ENCODE measurements around the gene IP6K2. TPM values are rescaled to one million over a fixed set of nuclear protein-coding genes. Genes with fewer than 3 reads are reported as not detected.

The IP6K2 gene
- total and polyA plus RNA-seq, 12 donors, result 44.9 to 185 (median 106) TPM

DNA sequence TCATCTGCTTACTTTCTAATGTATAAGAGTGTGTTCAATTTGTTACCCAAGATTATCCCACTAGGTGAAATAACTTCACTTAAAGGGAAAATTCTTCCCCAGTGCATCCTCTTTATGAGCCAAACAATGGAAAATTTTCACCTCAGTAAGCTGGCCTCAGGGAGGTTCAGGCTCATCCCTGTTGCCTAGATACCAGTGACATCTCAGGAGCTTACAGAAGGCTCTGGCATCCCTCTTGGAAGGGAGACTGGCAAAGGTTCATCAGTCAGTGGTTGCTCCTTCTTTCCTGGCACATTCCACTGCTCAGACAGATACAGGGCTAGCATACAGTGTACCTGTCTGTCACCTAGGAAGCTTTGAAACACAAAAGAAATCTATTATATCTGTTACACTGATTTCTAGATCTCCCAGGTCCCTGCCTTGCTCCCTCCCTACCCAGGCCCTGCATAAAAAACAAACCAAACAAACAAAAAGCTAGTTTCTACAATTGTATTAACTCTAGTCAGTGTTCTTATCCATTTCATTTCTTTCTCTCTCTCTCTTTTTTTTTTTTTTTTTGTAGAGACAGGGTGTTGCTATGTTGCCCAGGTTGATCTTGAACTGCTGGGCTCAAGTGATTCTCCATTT is 1.7 kb downstream of the IP6K2 start:
- peak overlapping the region in 3 of 5 donors; percentile 36 to 91 (median 81) for H3K27ac ChIP-seq
- DNase-seq, result peak; percentile 47 to 80 (median 65)
- peaks cover 13 to 48% of the 10 kb centered on the region in 2 donors for H3K4me1 ChIP-seq (replicated peaks in 1 of 2)
- no peaks in the 10 kb centered on the region for H3K9me3 ChIP-seq (replicated peaks in 1 of 3)
- H3K36me3 ChIP-seq (replicated peaks in 1 of 2), result peaks cover 0 to 41% of the 10 kb centered on the region in 2 donors
- TF ChIP-seq, protein P1, sequence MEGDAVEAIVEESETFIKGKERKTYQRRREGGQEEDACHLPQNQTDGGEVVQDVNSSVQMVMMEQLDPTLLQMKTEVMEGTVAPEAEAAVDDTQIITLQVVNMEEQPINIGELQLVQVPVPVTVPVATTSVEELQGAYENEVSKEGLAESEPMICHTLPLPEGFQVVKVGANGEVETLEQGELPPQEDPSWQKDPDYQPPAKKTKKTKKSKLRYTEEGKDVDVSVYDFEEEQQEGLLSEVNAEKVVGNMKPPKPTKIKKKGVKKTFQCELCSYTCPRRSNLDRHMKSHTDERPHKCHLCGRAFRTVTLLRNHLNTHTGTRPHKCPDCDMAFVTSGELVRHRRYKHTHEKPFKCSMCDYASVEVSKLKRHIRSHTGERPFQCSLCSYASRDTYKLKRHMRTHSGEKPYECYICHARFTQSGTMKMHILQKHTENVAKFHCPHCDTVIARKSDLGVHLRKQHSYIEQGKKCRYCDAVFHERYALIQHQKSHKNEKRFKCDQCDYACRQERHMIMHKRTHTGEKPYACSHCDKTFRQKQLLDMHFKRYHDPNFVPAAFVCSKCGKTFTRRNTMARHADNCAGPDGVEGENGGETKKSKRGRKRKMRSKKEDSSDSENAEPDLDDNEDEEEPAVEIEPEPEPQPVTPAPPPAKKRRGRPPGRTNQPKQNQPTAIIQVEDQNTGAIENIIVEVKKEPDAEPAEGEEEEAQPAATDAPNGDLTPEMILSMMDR (IDR thresholded peaks at IDR 0.05), result no peak
- peak in 1 of 2 donors; percentile 64 for TF ChIP-seq POLR2A (IDR thresholded peaks at IDR 0.05)
- intact Hi-C loops (cut with DNase I), result no loop called here
- H3K4me3 ChIP-seq, result peak overlapping the region in 1 of 4 donors; percentile 70
- H3K27me3 ChIP-seq, result no peaks in the 10 kb centered on the region

DNA sequence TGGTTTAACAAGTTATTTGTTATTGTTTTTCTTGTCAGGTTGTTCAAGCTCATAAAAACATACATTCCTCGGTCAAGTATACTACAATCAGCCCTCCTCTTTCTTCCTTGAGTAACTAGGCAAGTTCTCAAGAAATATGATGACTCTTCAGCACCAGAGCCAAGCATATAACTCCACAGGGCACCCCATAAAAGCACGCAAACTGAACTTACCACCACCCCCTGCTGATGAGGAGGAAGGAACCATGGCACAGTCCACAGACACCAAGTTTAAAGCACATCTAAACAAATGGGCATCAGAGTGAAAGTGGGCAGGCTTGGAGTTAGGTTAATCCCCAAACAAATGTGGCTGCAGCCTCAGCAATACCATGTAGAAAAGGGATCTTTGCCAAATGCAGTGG is 5.3 kb downstream of the IP6K2 start:
- no peaks in the 10 kb centered on the region for H3K27me3 ChIP-seq
- intact Hi-C loops (cut with DNase I), result no loop called here
- peaks cover 18 to 72% of the 10 kb centered on the region in 2 donors for H3K4me1 ChIP-seq (replicated peaks in 1 of 2)
- no peak overlapping the region for H3K27ac ChIP-seq
- TF ChIP-seq, protein P1 (IDR thresholded peaks at IDR 0.05), result no peak
- no peak for TF ChIP-seq POLR2A (IDR thresholded peaks at IDR 0.05)
- peaks cover 0 to 69% of the 10 kb centered on the region in 2 donors for H3K36me3 ChIP-seq (replicated peaks in 1 of 2)
- no peak overlapping the region for H3K4me3 ChIP-seq
- H3K9me3 ChIP-seq (replicated peaks in 1 of 3), result no peaks in the 10 kb centered on the region
- 80 to 90% (median 88%) methylated on average over 2 of the region's 2 CpGs for WGBS, 4 donors
- DNase-seq, result no peak

DNA sequence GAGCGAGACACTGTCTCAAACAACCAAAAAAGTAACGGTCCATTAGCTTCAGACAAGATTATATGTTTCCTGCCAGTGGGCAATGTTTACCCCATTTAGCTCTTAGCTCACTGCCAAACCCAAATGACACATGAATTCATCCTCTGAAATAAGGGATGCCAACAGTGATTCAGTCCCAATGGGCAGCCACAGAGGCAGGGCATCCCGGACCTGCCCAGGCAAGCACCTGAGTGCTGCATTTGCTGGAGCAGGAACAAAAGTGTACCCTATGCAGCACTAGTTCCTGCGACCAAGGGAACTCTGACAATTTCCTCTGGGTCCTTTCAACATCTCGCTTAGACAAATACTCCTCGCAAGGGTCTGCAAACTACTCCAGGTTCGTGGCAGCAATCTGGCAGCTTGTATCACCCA is 8.0 kb downstream of the IP6K2 start:
- Histone ChIP-seq H3K27me3 (no peaks in the 10 kb centered on the region), H3K9me3 (replicated peaks in 1 of 3) (no peaks in the 10 kb centered on the region), H3K36me3 (replicated peaks in 1 of 2) (peaks cover 0 to 59% of the 10 kb centered on the region in 2 donors), H3K27ac (peak overlapping the region in 3 of 5 donors; percentile 13 to 79 (median 35)), H3K4me1 (replicated peaks in 1 of 2) (peaks cover 13 to 56% of the 10 kb centered on the region in 2 donors), H3K4me3 (no peak overlapping the region)
- no peak for DNase-seq
- intact Hi-C loops (cut with DNase I), result no loop called here
- WGBS, 4 donors, result 65 to 76% (median 67%) methylated on average over 6 to 7 of the region's 7 CpGs
- TF ChIP-seq, protein P1 (IDR thresholded peaks at IDR 0.05), result no peak
- TF ChIP-seq POLR2A (IDR thresholded peaks at IDR 0.05), result no peak

DNA sequence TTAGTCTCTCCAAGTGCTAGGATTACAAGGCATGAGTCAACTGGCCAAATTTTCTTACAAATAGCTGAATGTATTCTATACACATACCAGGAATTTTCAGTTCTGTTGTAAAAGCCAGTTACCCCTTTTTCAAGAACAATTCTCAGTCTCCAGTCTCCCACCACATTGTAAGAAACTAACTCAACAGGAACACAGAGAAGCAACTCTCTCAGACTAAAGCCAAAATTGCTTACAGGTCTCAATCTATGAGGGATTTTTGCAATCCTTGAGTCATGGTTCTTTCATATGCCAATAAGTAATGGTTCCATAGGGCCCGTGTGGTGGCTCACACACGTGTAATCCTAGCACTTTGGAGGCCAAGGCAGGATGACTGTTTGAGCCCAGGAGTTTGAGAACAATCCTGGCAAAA is 8.5 kb downstream of the IP6K2 start:
- Histone ChIP-seq H3K4me3 (no peak overlapping the region), H3K27ac (peak overlapping the region in 3 of 5 donors; percentile 13 to 79 (median 35)), H3K27me3 (no peaks in the 10 kb centered on the region), H3K4me1 (replicated peaks in 1 of 2) (peaks cover 13 to 56% of the 10 kb centered on the region in 2 donors), H3K36me3 (replicated peaks in 1 of 2) (peaks cover 0 to 54% of the 10 kb centered on the region in 2 donors), H3K9me3 (replicated peaks in 1 of 3) (no peaks in the 10 kb centered on the region)
- WGBS, 4 donors, result 24 to 42% (median 35%) methylated on average over 2 of the region's 2 CpGs
- intact Hi-C loops (cut with DNase I), result no loop called here
- TF ChIP-seq POLR2A (IDR thresholded peaks at IDR 0.05), result no peak
- TF ChIP-seq, protein P1 (IDR thresholded peaks at IDR 0.05), result no peak
- DNase-seq, result peak in 1 of 7 donors; percentile 34
